AG04450 (cell line): Measurements from ENCODE around the gene PIP5K1B. TPM values are rescaled to one million over a fixed set of nuclear protein-coding genes. Genes with fewer than 3 reads are reported as not detected.

ENCODE experiments used
- CTCF ChIA-PET: fragments of 300-600, 350-600 bp; formaldehyde crosslinking; extraction: SDS; loops from one replicate; lab custom pipeline; 2022; ENCODE audit warnings: antibody characterized with exemption, inconsistent platforms; lab: Charles Lee
- POLR2A ChIA-PET: fragments of 350-600 bp; formaldehyde crosslinking; extraction: SDS; loops from one replicate; lab custom pipeline; 2021; ENCODE audit warnings: antibody characterized with exemption, inconsistent platforms; lab: Yijun Ruan, JAX
- DNase-seq: peaks from one replicate; pipeline ENCODE4 v3.0.0-alpha.2; 2011; ENCODE audit warnings: low read depth, low spot score
- H3K27ac ChIP-seq: one replicate; pipeline ENCODE4 v1.5.1; 2012; ENCODE audit warnings: low read depth, low read length, control low read depth
- H3K27me3 ChIP-seq: one replicate; pipeline ENCODE4 v1.6.0; 2012; ENCODE audit warnings: low read length; ENCODE audit not compliant: control insufficient read depth, insufficient read depth
- H3K4me3 ChIP-seq: 2 replicates; pipeline ENCODE4 v1.5.1; 2011; ENCODE audit warnings: mild to moderate bottlenecking, low read depth, low read length, control low read depth
- H3K9me3 ChIP-seq: 2 replicates; pipeline ENCODE4 v1.5.1; 2012; ENCODE audit warnings: low read length; ENCODE audit not compliant: control insufficient read depth, insufficient read depth
- CTCF ChIP-seq: IDR thresholded peaks from 2 replicates; pipeline ENCODE4 v1.5.1; 2011; ENCODE audit warnings: low read depth, low read length, control low read depth, inconsistent platforms
- polyA plus RNA-seq: library from polyadenylated mRNA; depleted of rRNA; stranded (reverse); fragments of >200 nt; gene quantifications from 2 replicates; pipeline ENCODE4 v1.2.3, GENCODE V29; 2011

PIP5K1B gene
- polyA plus RNA-seq, 1 experiment = not detected

DNA sequence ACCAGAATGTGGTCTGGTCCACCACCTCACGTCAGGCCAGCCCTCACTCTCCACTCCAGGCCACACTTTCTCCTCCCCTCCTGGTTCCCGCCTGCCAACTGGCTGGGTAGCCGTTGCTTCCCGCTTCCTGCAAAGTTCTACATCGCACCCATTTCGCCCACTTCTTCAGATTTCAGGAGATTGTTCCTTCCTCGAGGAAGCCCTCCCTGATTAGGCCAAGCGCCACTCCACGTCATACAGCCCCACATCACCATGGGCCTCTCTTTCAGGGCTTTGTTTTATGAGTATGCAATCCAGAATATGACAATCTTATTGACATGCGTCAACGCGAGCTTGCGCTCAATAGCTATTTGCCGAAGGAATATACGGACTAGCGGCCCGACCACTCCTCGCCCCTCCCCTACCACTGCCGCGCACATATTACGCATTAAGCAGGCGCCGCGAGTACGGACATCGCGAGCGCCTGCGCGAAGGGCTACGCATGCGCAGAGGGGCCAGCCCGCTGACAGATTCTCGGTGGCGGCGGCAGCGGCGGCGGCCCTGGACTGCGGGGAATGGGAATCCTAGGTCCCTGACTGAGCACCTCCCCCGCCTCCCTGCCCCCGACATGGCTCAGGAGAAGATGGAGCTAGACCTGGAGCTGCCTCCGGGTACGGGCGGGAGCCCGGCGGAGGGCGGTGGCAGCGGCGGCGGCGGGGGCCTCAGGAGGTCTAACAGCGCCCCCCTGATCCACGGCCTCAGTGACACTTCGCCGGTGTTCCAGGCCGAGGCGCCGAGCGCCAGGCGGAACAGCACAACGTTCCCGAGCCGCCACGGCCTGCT, 74.7 kb downstream of the PIP5K1B start:
- Histone ChIP-seq H3K27ac (peak overlapping the region; percentile 77), H3K27me3 (no peaks in the 10 kb centered on the region), H3K4me3 (peak overlapping the region; percentile 82), H3K9me3 (no peaks in the 10 kb centered on the region)
- ChIA-PET POLR2A (interaction anchor here (0.5 kb wide), 1 partner anchor 1825 kb away, joined by 5 read pairs; no protein-coding TSS in a partner anchor), CTCF (interaction anchor here (1.0 to 1.3 kb wide), 2 partner anchors 9 to 256 kb away, joined by 3 to 4 read pairs; partner anchors contain the start of gene FXN)
- TF ChIP-seq CTCF = no peak
- DNase-seq = peak; percentile 86

DNA sequence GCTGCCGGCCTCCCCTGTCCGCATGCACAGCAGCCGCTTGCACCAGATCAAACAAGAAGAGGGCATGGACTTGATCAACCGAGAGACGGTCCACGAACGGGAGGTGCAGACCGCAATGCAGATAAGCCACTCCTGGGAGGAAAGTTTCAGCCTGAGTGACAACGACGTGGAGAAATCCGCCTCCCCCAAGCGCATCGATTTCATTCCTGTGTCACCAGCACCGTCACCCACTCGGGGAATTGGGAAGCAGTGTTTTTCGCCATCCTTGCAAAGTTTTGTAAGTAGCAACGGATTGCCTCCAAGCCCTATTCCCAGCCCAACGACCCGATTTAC, 75.3 kb downstream of the PIP5K1B start:
- Histone ChIP-seq H3K27ac (peak overlapping the region; percentile 48), H3K9me3 (no peaks in the 10 kb centered on the region), H3K4me3 (peak overlapping the region; percentile 82), H3K27me3 (no peaks in the 10 kb centered on the region)
- POLR2A ChIA-PET = no interaction called here
- TF ChIP-seq CTCF = no peak
- CTCF ChIA-PET = interaction anchor here (1.3 kb wide), 1 partner anchor 9 kb away, joined by 4 read pairs; no protein-coding TSS in a partner anchor
- DNase-seq = no peak

DNA sequence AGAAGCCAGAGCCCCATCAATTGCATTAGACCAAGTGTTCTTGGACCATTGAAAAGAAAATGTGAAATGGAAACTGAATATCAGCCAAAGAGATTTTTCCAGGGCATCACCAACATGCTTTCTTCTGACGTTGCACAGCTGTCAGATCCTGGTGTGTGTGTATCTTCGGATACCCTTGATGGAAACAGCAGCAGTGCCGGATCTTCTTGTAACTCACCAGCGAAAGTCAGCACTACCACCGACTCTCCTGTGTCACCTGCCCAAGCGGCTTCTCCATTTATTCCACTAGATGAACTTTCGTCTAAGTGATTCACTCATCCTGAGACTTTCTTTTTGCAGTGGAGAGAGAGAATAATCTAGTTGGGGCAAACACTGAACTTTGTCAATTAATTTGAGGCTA, 75.7 kb downstream of the PIP5K1B start:
- no peak for DNase-seq
- CTCF ChIA-PET = interaction anchor here (1.0 to 1.4 kb wide), 2 partner anchors 24 to 197 kb away, joined by 3 to 7 read pairs; no protein-coding TSS in a partner anchor
- TF ChIP-seq CTCF = no peak
- H3K4me3 ChIP-seq = peak overlapping the region; percentile 82
- H3K27me3 ChIP-seq = no peaks in the 10 kb centered on the region
- no peak overlapping the region for H3K27ac ChIP-seq
- POLR2A ChIA-PET = no interaction called here
- no peaks in the 10 kb centered on the region for H3K9me3 ChIP-seq

- CTCF ChIA-PET = interaction anchor here (1.4 kb wide), 1 partner anchor 198 kb away, joined by 7 read pairs; no protein-coding TSS in a partner anchor
- no peak overlapping the region for H3K27ac ChIP-seq
- H3K9me3 ChIP-seq = no peaks in the 10 kb centered on the region
- H3K4me3 ChIP-seq = no peak overlapping the region
- DNase-seq = no peak
- TF ChIP-seq CTCF = no peak
- POLR2A ChIA-PET = no interaction called here
- no peaks in the 10 kb centered on the region for H3K27me3 ChIP-seq
Observed at GRCh38 chr9:68781928-68782327, 76.9 kb downstream of the PIP5K1B start.

GRCh38 chr9:68782546-68782945, 77.5 kb downstream of the PIP5K1B start:
- no peaks in the 10 kb centered on the region for H3K9me3 ChIP-seq
- H3K27me3 ChIP-seq = no peaks in the 10 kb centered on the region
- H3K27ac ChIP-seq = no peak overlapping the region
- DNase-seq = no peak
- no peak overlapping the region for H3K4me3 ChIP-seq
- TF ChIP-seq CTCF = no peak
- POLR2A ChIA-PET = no interaction called here
- CTCF ChIA-PET = no interaction called here
